GM21381 (cell line): ENCODE data around the gene SERPINA3.

Source experiments
- ATAC-seq: cut with Tn5 transposase; IDR thresholded peaks from one replicate; pipeline ENCODE4 v1.9.1; 2021; ENCODE audit warnings: mild to moderate bottlenecking, moderate library complexity; ENCODE audit not compliant: unreplicated experiment

The SERPINA3 gene

DNA sequence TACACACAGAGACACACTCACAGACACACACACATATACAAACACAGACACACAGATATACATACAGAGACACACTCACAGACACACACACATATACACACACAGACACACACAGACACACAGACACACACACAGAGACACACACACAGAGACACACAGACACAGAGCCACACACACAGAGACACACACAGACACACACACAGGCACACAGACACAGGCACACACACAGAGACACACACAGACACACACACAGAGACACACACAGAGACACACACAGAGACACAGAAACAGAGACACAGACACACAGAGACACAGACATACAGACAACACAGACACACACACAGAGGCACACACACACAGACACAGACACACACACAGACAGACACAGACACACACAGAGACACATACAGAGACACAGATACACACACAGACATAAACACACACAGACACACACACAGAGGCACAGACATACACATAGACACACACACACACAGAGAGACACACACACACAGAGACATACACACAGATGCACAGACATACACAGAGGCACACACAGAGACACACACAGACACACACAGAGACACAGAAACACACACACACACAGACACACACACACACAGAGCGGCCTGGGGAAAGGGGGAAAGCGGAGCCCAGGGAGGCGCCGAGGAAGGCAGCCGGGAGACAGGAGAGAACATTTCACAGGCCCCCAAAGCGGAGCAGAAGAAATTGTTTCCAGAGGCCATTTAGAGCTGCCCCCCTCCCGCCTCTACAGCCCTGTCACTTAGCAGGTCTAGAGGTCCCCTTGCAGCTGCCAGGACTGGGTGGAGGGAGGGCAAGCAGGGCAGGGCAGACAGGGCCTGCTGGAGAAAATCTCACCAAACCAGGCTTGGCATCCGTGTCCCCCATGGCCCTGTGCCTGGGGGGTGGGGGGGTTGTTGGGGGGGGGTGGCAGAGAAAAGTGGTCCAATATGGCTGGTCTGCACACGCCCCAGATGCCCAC lies 38.9 kb downstream of the SERPINA3 start:
- ATAC-seq, result no peak

DNA sequence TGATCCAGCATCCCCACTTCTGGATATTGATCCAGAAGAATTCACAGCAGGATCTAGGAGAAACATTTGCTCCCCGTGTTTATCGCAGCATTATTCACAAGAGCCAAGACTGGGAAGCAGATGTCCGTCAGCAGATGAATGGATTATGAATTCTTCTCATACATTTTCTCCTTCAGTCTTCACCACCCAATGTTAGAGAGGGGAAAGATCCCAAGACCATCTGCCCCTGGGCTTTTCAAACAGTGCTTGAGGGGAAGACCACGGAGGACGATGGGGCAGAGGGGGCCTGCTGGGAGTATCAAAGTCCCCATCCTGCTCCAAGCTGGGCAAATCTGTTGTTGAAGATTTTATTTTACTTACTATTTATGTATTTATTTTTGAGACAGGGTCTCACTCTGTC lies 41.1 kb downstream of the SERPINA3 start:
- ATAC-seq, result no peak

DNA sequence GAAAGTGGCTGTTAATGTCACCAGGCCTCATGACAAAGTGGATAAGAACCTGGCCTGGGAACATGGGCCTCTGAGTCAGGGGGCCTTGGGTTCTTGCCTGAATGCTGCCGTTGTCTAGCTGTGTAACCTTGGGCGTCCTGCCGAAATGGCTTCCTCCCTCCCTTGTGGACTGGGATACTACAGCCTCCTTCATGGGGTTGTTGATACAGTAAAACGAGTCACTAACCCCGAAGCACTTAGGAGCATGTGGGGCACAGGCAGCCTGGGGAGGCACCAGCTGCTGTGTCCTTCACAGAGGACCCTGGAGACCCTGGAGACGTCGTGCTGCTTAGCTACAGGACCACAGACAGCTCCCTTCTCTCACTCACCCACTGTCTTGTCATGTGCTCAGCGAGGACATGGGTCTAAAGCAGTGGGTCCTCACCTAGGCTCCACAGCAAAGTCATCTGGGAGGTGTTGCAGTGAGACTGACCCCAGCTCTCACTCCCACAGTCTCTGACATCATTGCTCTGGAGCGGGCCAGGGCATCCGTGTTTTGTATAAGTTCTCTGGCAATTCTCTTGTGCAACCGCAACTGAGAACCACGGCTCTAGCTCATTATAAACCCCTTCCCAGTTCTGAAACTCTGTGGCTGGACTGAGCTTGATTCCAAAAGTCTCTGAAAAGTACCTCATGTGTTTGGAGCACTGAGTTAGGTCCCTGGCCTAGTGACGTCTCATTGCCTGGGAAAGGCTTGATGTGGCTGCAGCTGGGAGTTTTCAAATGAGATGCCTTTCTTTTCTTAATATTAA lies 42.1 kb downstream of the SERPINA3 start:
- no peak for ATAC-seq

DNA sequence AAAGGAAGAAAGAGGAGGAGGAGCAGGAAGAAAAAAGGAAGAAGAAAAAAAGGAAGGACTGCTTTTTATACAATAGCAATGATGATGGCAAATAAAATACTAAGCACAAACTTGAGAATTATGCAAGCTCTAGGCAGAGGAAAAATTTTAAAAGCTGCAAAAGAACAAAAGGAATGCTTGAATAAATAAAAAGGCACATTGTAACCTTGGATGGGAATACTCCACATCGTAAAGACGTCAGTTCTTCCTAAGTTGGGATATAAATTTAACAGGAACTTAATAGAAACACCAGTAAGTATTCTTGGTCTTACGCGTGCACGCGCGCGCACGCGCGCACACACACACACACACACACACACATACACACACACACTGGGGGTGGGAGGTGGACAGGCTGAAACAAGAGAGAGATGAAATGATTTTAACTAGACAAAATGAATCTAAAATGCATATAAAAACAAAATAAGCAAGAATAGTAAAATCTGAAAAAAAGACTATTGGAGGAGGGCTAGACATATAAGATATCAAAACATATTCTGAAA lies 43.0 kb downstream of the SERPINA3 start:
- no peak for ATAC-seq

DNA sequence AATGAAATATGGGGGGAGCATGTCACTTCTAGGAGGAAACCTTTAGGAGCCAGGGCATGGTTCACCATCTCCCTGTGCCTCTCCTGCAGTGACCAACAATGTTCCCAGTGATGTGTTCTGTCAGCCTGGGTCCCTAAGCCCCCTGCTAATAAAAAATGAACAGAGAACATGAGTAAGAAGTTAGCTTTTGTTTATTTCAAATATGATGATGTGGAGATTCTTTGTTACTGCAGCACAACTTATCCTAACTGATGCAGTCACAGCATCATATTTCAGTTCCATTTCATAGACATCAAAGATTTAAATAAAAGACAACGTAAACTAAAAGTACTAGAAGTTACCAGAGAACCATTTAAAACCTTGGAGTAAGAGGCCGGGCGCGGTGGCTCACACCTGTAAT lies 43.9 kb downstream of the SERPINA3 start:
- no peak for ATAC-seq

DNA sequence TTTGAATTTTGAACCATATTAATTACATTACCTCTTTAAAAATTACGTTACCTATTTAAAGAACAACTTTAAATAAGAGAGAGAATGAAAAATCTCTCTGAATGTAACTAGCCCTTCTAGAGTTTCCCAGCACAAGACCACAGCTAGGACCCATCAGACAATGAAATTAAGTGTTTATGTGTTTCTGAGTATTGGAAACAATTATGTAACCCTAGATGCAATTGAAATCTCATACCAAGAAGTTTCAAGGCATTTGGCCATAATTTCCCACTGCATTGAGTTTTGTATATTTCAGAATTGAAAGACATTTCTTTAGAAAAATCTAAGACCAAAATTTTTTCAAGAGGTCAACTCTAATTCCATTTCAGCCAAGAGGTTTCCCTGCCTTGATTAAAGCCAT lies 47.1 kb downstream of the SERPINA3 start:
- no peak for ATAC-seq

DNA sequence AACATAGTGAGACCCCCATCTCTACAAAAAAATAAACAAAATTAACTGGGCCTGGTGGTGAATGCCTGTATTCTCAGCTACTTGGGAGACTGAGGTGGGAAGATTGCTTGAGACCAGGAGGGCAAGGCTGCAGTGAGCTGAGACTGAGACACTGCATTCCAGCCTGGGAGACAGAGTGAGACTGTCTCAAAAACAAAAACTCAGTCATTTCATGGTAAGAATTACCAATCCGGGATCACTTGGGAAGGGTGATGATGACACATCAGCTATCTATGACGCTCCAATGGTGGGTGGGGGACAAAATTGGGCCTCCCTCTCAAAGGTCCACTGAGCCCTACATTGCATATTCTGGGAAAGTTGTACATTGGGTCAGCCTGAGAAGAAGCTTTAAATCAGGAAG lies 47.7 kb downstream of the SERPINA3 start:
- no peak for ATAC-seq

DNA sequence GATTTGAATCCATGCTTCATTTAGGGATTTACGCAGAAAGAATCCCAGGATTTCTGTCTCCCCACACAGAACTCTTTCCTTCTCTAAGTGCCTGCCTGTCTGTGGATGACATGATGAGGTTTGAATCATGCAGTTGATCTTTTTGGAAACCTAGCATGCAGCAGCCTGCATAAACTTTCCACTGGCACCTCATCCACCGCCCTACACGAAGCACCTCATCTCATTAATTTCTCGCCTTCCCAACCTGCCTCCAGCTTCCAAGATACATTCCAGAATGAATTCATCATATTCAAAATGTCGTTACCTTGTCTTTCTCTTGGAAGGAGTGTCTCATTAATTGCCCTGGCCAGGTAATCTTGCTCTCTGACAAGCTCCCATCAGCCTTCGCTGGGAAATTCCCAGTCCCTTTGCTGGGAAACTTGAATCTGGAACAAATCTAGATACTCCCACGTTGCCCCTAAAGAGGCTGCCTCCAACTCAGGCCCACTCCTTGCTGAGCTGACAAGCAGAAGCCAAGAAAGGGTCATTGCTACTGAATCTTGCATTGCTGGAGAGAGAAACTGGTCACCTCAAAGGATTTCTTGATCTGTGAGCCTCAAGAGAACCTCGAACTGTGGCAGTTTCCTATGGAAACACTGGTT lies 48.2 kb downstream of the SERPINA3 start:
- no peak for ATAC-seq

DNA sequence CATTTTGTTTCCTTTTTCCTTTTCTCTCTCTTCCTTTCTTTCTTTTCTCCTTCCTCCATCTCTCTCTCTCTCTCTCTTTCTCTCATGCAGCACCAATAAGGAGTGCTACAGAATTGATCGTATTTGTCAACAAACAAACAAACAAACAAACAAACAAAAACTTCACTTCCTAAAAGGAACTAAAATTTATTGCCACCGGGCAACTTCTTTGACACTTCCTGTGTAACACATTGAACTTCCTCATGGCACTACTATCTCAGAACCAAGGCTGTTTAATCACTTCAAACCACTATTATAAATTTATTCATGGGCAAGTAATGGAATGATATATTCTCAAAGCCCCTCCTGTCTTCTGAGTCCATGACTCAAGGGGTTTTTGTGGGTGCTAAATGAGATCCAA lies 51.3 kb downstream of the SERPINA3 start:
- ATAC-seq, result no peak

DNA sequence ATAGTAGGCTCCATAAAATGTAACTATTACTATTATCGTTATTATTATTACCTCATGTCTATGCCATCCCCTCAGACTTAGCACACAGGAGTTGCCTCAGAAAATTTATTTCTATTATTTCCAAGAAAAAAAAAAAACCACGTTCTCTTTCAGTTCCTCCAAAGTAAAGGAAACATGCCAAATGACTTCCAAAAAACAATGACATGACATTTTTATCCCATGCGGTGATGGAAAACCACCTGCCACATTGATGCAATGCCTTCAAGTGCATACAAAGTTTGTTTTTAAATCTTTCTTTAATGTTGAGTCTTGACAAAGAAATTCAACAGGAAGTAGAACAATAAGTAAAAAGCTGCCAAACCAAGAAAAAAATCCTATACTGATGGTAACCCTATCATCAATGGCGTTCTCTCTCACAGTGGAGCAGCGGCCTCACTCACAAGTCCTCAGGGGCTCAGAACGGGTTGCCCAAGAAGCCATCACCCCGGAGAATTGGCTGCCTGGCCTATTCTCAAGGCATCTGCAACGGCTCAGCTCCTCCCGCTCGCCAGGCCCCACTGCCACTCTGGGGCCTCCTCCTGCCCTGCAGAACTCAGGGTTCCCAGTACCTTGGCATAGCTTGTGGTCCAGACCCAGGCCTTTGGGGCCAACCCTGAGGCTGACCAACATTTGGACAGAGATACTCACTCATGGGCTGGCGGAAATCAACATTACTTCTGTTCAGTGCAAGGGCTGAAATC lies 51.9 kb downstream of the SERPINA3 start:
- no peak for ATAC-seq

DNA sequence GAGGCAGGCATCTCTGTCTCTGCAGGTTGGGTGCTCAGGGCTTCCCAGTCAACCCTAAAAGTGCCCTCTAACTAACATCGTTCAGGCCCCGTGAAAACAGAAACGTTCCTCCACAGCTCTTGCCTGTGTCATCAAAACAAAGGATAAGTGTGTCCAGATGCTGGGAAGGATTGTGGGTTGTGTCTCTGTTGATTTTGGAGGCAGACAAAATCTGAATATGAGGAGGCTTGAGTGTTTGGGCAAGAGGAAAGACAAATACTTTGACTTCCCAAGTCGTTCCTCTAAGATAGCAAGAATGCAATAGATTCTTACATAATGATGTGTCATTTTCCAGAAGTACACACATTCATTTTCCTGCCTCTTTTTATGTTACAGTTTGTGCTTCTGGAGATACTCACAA lies 52.9 kb downstream of the SERPINA3 start:
- no peak for ATAC-seq

DNA sequence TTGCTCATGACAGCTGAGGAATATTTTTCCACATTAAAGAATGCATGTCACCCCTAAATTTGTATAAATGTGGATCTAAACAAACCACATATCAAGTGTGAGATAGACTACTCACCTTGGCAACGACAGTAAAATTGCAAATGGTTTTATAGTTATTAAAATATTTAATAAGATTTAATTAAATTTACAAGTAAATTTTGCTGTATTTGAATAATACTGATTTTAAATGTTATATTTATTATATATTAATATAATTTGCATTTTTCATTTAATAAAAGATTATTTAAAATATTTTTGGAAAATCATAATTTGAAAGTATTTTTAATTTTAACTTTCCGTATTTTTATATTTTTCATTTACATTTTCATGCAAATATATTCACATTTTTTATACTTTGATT lies 53.4 kb downstream of the SERPINA3 start:
- ATAC-seq, result no peak

DNA sequence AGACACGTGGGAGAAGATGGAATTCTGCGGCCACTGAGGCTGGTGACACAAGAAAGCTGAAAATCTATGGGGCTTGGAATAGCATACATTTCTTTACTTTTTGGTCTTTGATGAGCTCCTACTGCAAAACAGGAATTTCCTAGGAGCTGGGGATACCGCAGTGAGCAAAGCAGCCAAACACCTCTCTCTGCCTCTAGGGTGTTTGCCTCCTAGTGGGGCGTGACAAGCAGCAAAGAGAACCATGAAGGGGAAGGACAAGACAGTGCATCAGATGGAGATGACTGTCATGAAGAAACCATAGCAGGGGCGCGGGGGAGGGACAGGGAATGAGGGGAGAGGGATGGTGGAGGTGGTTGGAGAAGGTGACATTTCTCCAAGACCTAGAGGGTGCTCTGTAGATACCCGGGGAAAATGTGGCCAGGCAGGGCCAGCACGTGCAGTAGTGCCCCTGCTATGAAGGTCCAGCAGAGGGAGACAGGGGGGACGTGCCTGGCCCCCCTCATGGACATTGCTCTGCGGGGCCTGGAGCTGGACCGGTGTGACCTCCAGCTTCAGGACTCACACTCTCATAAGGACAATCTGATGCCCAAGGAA lies 58.6 kb downstream of the SERPINA3 start:
- no peak for ATAC-seq

DNA sequence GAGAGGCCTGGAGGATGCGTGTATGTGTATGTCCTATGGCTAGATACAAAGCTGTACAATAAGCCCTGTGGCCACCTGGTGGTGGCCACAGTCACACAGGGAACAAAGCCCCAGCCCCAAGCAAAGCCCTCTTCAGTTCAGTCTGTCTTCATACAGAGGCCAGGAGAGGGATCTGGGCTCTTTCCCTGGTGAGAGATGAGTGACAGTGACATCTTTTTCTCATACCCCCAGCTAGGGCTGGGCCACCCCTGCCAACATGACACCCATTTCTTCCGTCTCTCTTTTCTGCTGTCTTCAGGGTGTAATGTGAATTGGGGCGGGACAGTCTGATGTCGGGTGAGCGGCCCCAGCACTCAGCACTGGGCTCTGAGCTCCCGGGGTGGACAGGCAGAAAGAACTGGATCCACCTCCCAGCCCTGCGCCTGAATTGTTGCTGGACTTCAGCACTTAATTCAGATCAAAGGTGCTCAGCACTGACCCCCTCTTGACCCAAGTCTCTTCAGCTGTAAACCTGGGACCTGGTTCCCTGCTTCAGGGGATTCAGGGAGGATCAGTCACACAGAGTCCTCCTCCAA lies 59.8 kb downstream of the SERPINA3 start:
- no peak for ATAC-seq

DNA sequence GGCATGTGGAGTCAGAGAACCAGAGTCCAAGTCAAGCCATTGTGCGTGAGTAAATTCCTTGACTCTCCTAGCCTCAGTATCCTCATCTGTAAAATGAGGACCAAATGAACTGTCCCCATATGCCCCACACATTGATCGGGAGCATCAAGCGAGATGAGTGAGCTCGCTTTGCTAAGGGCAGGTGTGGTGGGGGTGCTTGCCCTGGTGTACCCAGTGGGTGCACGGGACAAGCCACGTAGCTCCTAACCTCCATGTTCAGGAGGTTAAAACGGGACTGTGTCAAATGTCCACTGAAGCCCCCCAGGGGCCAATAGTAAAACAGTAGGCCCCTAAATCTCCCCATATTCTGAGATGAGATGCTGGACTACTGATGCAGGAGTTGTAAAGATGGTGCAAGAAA lies 60.9 kb downstream of the SERPINA3 start:
- ATAC-seq, result no peak
